Sigmoid colon (tissue), 7 donors: ENCODE data around the gene CHRDL1. TPM values are rescaled to one million over a fixed set of nuclear protein-coding genes. Genes with fewer than 3 reads are reported as not detected.
"Not testable (repeated sequence)": the region's sequence is repeated elsewhere in the genome, so short reads cannot be mapped to it uniquely, and the experiment has no call there.

ENCODE experiments used
- DNase-seq: peaks from one replicate; pipeline ENCODE4 v3.0.0-alpha.2; 2019
- H3K27ac ChIP-seq, 4 donors: fragments of 200-600 bp; sonication (generic); one replicate each; pipeline ENCODE4 v1.5.1; 2016 to 2019; ENCODE audit warnings: mild to moderate bottlenecking in 1 of 4
- H3K27me3 ChIP-seq, 3 donors: fragments of 200-600 bp; sonication (generic); one replicate each; pipeline ENCODE4 v1.5.1; 2019; ENCODE audit warnings: mild to moderate bottlenecking in 1 of 3
- H3K36me3 ChIP-seq, 4 donors: fragments of 200-600 bp; sonication (generic); one replicate each; pipeline ENCODE4 v1.5.1; 2016 to 2019
- H3K4me1 ChIP-seq, 4 donors: fragments of 200-600 bp; sonication (generic); one replicate each; pipeline ENCODE4 v1.5.1; 2017 to 2019
- H3K4me3 ChIP-seq, 4 donors: fragments of 200-600 bp; sonication (generic); one replicate each; pipeline ENCODE4 v1.5.1; 2017 to 2019; ENCODE audit warnings: mild to moderate bottlenecking in 2 of 4, moderate library complexity in 1 of 4
- H3K9me3 ChIP-seq, 4 donors: fragments of 200-600 bp in 3 of 4; sonication (generic) in 3 of 4; one replicate each; pipeline versions ENCODE4 v1.5.1 to v1.6.1; 2013 to 2019
- CTCF ChIP-seq, 4 experiments: fragments of 450-650 bp in 3 of 4; fragments of 200-600 bp in 1 of 4; IDR thresholded peaks; one replicate each; pipeline ENCODE4 v1.5.1; 2016 to 2019; ENCODE audit warnings: antibody characterized with exemption in 4 of 4, mild to moderate bottlenecking in 3 of 4, moderate library complexity in 2 of 4
- EP300 ChIP-seq, 4 donors: sonication (generic); formaldehyde crosslinking; IDR thresholded peaks; one replicate each; pipeline ENCODE4 v1.6.1; 2017; ENCODE audit warnings: antibody characterized with exemption in 4 of 4
- POLR2A ChIP-seq, 2 donors: fragments of 450-650 bp; IDR thresholded peaks; one replicate each; pipeline ENCODE4 v1.6.1; 2016; ENCODE audit warnings: antibody characterized with exemption in 2 of 2, mild to moderate bottlenecking in 2 of 2, moderate library complexity in 2 of 2
- POLR2AphosphoS5 ChIP-seq, 4 donors: sonication (generic); formaldehyde crosslinking; IDR thresholded peaks; one replicate each; pipeline ENCODE4 v1.6.1; 2017; ENCODE audit warnings: antibody characterized with exemption in 4 of 4
- WGBS, 2 donors: extraction: QIAGEN DNeasy Blood & Tissue Kit; methylation state at CpG; one replicate each; pipeline ENCODE4 v1.1.7; 2013; 5-methylcytosine and 5-hydroxymethylcytosine counted together
- intact Hi-C: fragments of 100-400 bp; cut with DNase I; formaldehyde crosslinking; loops from one replicate; pipeline ENCODE4 v1.15.1; 2023
- polyA plus RNA-seq, 3 donors: library from polyadenylated mRNA; stranded (reverse); fragments of 200-250 nt; gene quantifications; one replicate each; pipeline ENCODE4 v1.2.3, GENCODE V29; 2013
- total RNA-seq, 4 donors: library from RNA; depleted of rRNA; stranded (reverse); fragments of >200 nt; gene quantifications; one replicate each; pipeline ENCODE4 v1.1.0, GENCODE V29; 2016
- donor health status: healthy with polysubstance abuse.
- donor health status: Bipolar disorder and iron deficiency.
- donor health status: healthy.

Gene CHRDL1
- total and polyA plus RNA-seq, 7 donors, result 3.9 to 365 (median 113) TPM

- Histone ChIP-seq H3K36me3 (no peaks in the 10 kb centered on the region), H3K27ac (no peak overlapping the region), H3K4me1 (no peaks in the 10 kb centered on the region), H3K9me3 (no peaks in the 10 kb centered on the region), H3K4me3 (no peak overlapping the region), H3K27me3 (no peaks in the 10 kb centered on the region)
- 18 to 55% methylated on average over 1 of the region's 1 CpG for WGBS, 2 donors
- no peak for DNase-seq
- no peak for TF ChIP-seq EP300 (IDR thresholded peaks at IDR 0.05)
- no peak for TF ChIP-seq CTCF (IDR thresholded peaks at IDR 0.05)
- no peak for TF ChIP-seq POLR2A (IDR thresholded peaks at IDR 0.05)
- no peak for TF ChIP-seq POLR2AphosphoS5 (IDR thresholded peaks at IDR 0.05)
- intact Hi-C loops, result loop anchor here (5.0 kb wide), 1 partner anchor 222 kb away; no protein-coding TSS in a partner anchor
Measured at GRCh38 chrX:110669572-110669971, 126.0 kb downstream of the CHRDL1 start.

DNA sequence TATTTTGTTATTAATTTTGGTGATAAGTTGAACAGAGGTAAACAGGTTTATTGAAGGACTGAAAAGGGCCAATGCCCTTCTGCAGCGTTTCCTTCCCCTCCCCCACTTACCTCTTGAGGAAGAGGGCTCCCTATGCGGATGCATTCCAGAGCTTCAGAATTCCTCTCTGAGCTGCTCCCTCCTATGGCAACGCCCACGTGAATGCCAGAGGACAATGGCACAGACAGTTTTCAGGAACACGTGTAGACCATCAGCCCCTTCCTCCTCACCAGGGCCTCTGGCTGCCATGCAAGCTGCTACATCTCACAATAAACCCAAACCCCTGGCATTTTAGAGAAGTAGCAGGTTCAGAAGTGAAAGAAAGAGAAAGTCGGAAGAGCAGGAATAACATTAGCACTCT, 127.9 kb downstream of the CHRDL1 start:
- Histone ChIP-seq H3K27me3 (no peaks in the 10 kb centered on the region), H3K9me3 (no peaks in the 10 kb centered on the region), H3K36me3 (no peaks in the 10 kb centered on the region), H3K4me1 (no peaks in the 10 kb centered on the region), H3K27ac (no peak overlapping the region), H3K4me3 (no peak overlapping the region)
- intact Hi-C loops, result loop anchor here (5.0 kb wide), 1 partner anchor 220 kb away; no protein-coding TSS in a partner anchor
- DNase-seq, result no peak
- 23 to 39% methylated on average over 6 of the region's 6 CpGs for WGBS, 2 donors
- no peak for TF ChIP-seq EP300 (IDR thresholded peaks at IDR 0.05)
- TF ChIP-seq POLR2A (IDR thresholded peaks at IDR 0.05), result no peak
- no peak for TF ChIP-seq POLR2AphosphoS5 (IDR thresholded peaks at IDR 0.05)
- no peak for TF ChIP-seq CTCF (IDR thresholded peaks at IDR 0.05)

GRCh38 chrX:110665223-110666002, 130.2 kb downstream of the CHRDL1 start:
- 27 to 38% methylated on average over 3 of the region's 3 CpGs for WGBS, 2 donors

DNA sequence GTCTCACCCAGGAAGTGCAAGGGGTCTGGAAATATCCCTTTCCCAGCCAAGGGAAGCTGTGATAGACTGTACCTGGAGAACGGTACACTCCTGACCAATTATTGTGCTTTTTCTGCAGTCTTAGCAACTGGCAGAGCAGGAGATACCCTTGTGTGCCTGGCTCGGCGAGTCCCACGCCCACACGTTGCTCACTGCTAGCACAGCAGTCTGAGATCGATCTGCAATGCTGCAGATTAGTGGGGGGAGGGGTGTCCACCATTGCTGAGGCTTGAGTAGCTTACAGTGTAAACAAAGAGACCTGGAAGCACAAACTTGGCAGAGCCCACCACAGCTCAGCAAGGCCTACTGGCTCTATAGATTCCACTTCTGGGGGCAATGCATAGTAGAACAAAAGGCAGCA, 138.5 kb downstream of the CHRDL1 start:
- no peak overlapping the region for H3K27ac ChIP-seq
- no peaks in the 10 kb centered on the region for H3K9me3 ChIP-seq
- DNase-seq, result no peak
- no peaks in the 10 kb centered on the region for H3K36me3 ChIP-seq
- H3K4me3 ChIP-seq, result no peak overlapping the region
- intact Hi-C loops, result no loop called here
- TF ChIP-seq POLR2AphosphoS5 (IDR thresholded peaks at IDR 0.05) (no peak), CTCF (IDR thresholded peaks at IDR 0.05) (no peak), POLR2A (IDR thresholded peaks at IDR 0.05) (no peak), EP300 (IDR thresholded peaks at IDR 0.05) (no peak)
- WGBS, 2 donors, result 75 to 82% methylated on average over 6 of the region's 6 CpGs
- H3K27me3 ChIP-seq, result no peaks in the 10 kb centered on the region
- H3K4me1 ChIP-seq, result no peaks in the 10 kb centered on the region

More at GRCh38 chrX:110665223-110666002, 130.2 kb downstream of the CHRDL1 start:
- intact Hi-C loops, result loop anchor here (5.0 kb wide), 1 partner anchor 218 kb away; no protein-coding TSS in a partner anchor
- Histone ChIP-seq H3K36me3 (no peaks in the 10 kb centered on the region), H3K27me3 (no peaks in the 10 kb centered on the region), H3K9me3 (no peaks in the 10 kb centered on the region), H3K4me3 (no peak overlapping the region), H3K4me1 (no peaks in the 10 kb centered on the region), H3K27ac (no peak overlapping the region)
- DNase-seq, result no peak
- TF ChIP-seq POLR2A (IDR thresholded peaks at IDR 0.05), result no peak
- TF ChIP-seq CTCF (IDR thresholded peaks at IDR 0.05), result no peak
- no peak for TF ChIP-seq EP300 (IDR thresholded peaks at IDR 0.05)
- TF ChIP-seq POLR2AphosphoS5 (IDR thresholded peaks at IDR 0.05), result no peak

DNA sequence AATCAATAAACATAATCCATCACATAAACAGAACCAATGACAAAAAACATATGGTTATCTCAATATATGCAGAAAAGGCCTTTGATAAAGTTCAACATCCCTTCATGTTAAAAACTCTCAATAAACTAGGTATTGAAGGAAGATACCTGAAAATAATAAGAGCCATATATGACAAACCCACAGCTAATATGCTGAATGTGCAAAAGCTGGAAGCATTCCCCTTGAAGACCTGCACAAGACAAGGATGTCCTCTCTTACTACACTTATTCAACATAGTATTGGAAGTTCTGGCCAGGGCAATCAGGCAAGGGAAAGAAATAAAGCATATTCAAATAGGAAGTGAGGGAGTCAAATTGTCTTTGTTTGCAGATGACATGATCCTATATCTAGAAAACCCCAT, 141.3 kb downstream of the CHRDL1 start:
- DNase-seq, intact Hi-C loops, H3K36me3 ChIP-seq, H3K4me3 ChIP-seq, H3K27ac ChIP-seq, H3K4me1 ChIP-seq, H3K9me3 ChIP-seq, H3K27me3 ChIP-seq: not testable (repeated sequence)
